Measurements from ENCODE around the gene PTPRN2.

Gene PTPRN2

GRCh38 chr7:158107806-158108205 lies 479.8 kb downstream of the PTPRN2 start:
- Histone ChIP-seq H3K9me3 (ENCODE audit: control insufficient read depth, insufficient read depth, low read length) (no peaks in the 10 kb centered on the region), H3K4me1 (ENCODE audit: insufficient read depth, low read length) (no peaks in the 10 kb centered on the region), H3K36me3 (ENCODE audit: insufficient read depth, low read length) (no peaks in the 10 kb centered on the region), H3K9ac (ENCODE audit: low read depth, low read length) (no peak overlapping the region)

- H3K9ac ChIP-seq (ENCODE audit: low read depth, low read length), result no peak overlapping the region
- H3K36me3 ChIP-seq (ENCODE audit: insufficient read depth, low read length), result no peaks in the 10 kb centered on the region
- no peaks in the 10 kb centered on the region for H3K4me1 ChIP-seq (ENCODE audit: insufficient read depth, low read length)
- no peaks in the 10 kb centered on the region for H3K9me3 ChIP-seq (ENCODE audit: control insufficient read depth, insufficient read depth, low read length)
Measured at GRCh38 chr7:158106272-158106671, 481.4 kb downstream of the PTPRN2 start.

GRCh38 chr7:158103378-158103777 lies 484.2 kb downstream of the PTPRN2 start:
- Histone ChIP-seq H3K4me1 (ENCODE audit: insufficient read depth, low read length) (no peaks in the 10 kb centered on the region), H3K36me3 (ENCODE audit: insufficient read depth, low read length) (no peaks in the 10 kb centered on the region), H3K9me3 (ENCODE audit: control insufficient read depth, insufficient read depth, low read length) (no peaks in the 10 kb centered on the region), H3K9ac (ENCODE audit: low read depth, low read length) (no peak overlapping the region)

- no peaks in the 10 kb centered on the region for H3K36me3 ChIP-seq (ENCODE audit: insufficient read depth, low read length)
- H3K4me1 ChIP-seq (ENCODE audit: insufficient read depth, low read length), result no peaks in the 10 kb centered on the region
- no peak overlapping the region for H3K9ac ChIP-seq (ENCODE audit: low read depth, low read length)
- no peaks in the 10 kb centered on the region for H3K9me3 ChIP-seq (ENCODE audit: control insufficient read depth, insufficient read depth, low read length)
Measured at GRCh38 chr7:158102897-158103296, 484.7 kb downstream of the PTPRN2 start.

- Histone ChIP-seq H3K36me3 (ENCODE audit: insufficient read depth, low read length) (no peaks in the 10 kb centered on the region), H3K9me3 (ENCODE audit: control insufficient read depth, insufficient read depth, low read length) (no peaks in the 10 kb centered on the region), H3K9ac (ENCODE audit: low read depth, low read length) (no peak overlapping the region), H3K4me1 (ENCODE audit: insufficient read depth, low read length) (no peaks in the 10 kb centered on the region)
Measured at GRCh38 chr7:158101821-158102450, 485.7 kb downstream of the PTPRN2 start.

GRCh38 chr7:158098125-158099030 lies 489.2 kb downstream of the PTPRN2 start:
- H3K36me3 ChIP-seq (ENCODE audit: insufficient read depth, low read length), result no peaks in the 10 kb centered on the region
- no peak overlapping the region for H3K9ac ChIP-seq (ENCODE audit: low read depth, low read length)
- no peaks in the 10 kb centered on the region for H3K4me1 ChIP-seq (ENCODE audit: insufficient read depth, low read length)
- H3K9me3 ChIP-seq (ENCODE audit: control insufficient read depth, insufficient read depth, low read length), result no peaks in the 10 kb centered on the region

- Histone ChIP-seq H3K9me3 (ENCODE audit: control insufficient read depth, insufficient read depth, low read length) (no peaks in the 10 kb centered on the region), H3K4me1 (ENCODE audit: insufficient read depth, low read length) (no peaks in the 10 kb centered on the region), H3K9ac (ENCODE audit: low read depth, low read length) (no peak overlapping the region), H3K36me3 (ENCODE audit: insufficient read depth, low read length) (no peaks in the 10 kb centered on the region)
Measured at GRCh38 chr7:158097453-158098124, 490.0 kb downstream of the PTPRN2 start.

- no peak overlapping the region for H3K9ac ChIP-seq (ENCODE audit: low read depth, low read length)
- no peaks in the 10 kb centered on the region for H3K36me3 ChIP-seq (ENCODE audit: insufficient read depth, low read length)
- H3K4me1 ChIP-seq (ENCODE audit: insufficient read depth, low read length), result no peaks in the 10 kb centered on the region
- H3K9me3 ChIP-seq (ENCODE audit: control insufficient read depth, insufficient read depth, low read length), result no peaks in the 10 kb centered on the region
Measured at GRCh38 chr7:158097106-158097452, 490.5 kb downstream of the PTPRN2 start.

- no peaks in the 10 kb centered on the region for H3K4me1 ChIP-seq (ENCODE audit: insufficient read depth, low read length)
- no peak overlapping the region for H3K9ac ChIP-seq (ENCODE audit: low read depth, low read length)
- H3K36me3 ChIP-seq (ENCODE audit: insufficient read depth, low read length), result no peaks in the 10 kb centered on the region
- no peaks in the 10 kb centered on the region for H3K9me3 ChIP-seq (ENCODE audit: control insufficient read depth, insufficient read depth, low read length)
Measured at GRCh38 chr7:158096582-158096981, 491.0 kb downstream of the PTPRN2 start.

GRCh38 chr7:158094671-158095226 lies 492.9 kb downstream of the PTPRN2 start:
- H3K9ac ChIP-seq (ENCODE audit: low read depth, low read length), result no peak overlapping the region
- no peaks in the 10 kb centered on the region for H3K4me1 ChIP-seq (ENCODE audit: insufficient read depth, low read length)
- no peaks in the 10 kb centered on the region for H3K9me3 ChIP-seq (ENCODE audit: control insufficient read depth, insufficient read depth, low read length)
- no peaks in the 10 kb centered on the region for H3K36me3 ChIP-seq (ENCODE audit: insufficient read depth, low read length)

- Histone ChIP-seq H3K9ac (ENCODE audit: low read depth, low read length) (no peak overlapping the region), H3K9me3 (ENCODE audit: control insufficient read depth, insufficient read depth, low read length) (no peaks in the 10 kb centered on the region)
Measured at GRCh38 chr7:158094046-158094445, 493.6 kb downstream of the PTPRN2 start.

GRCh38 chr7:158093156-158093796 lies 494.3 kb downstream of the PTPRN2 start:
- H3K4me1 ChIP-seq (ENCODE audit: insufficient read depth, low read length), result no peaks in the 10 kb centered on the region
- no peak overlapping the region for H3K9ac ChIP-seq (ENCODE audit: low read depth, low read length)
- H3K36me3 ChIP-seq (ENCODE audit: insufficient read depth, low read length), result no peaks in the 10 kb centered on the region
- H3K9me3 ChIP-seq (ENCODE audit: control insufficient read depth, insufficient read depth, low read length), result no peaks in the 10 kb centered on the region

More at GRCh38 chr7:158094046-158094445, 493.6 kb downstream of the PTPRN2 start:
- Histone ChIP-seq H3K36me3 (ENCODE audit: insufficient read depth, low read length) (no peaks in the 10 kb centered on the region), H3K4me1 (ENCODE audit: insufficient read depth, low read length) (no peaks in the 10 kb centered on the region)

- no peaks in the 10 kb centered on the region for H3K36me3 ChIP-seq (ENCODE audit: insufficient read depth, low read length)
- H3K4me1 ChIP-seq (ENCODE audit: insufficient read depth, low read length), result no peaks in the 10 kb centered on the region
- H3K9ac ChIP-seq (ENCODE audit: low read depth, low read length), result no peak overlapping the region
- H3K9me3 ChIP-seq (ENCODE audit: control insufficient read depth, insufficient read depth, low read length), result no peaks in the 10 kb centered on the region
Measured at GRCh38 chr7:158087196-158087595, 500.4 kb downstream of the PTPRN2 start.

Data from ES-I3 (cell line).